ENCODE results near the gene PDK1. TPM values are rescaled to one million over a fixed set of nuclear protein-coding genes. Genes with fewer than 3 reads are reported as not detected.

Gene PDK1
- total RNA-seq, 1 experiment from 2014 or later, result 18.5 TPM

GRCh38 chr2:172613615-172614231, 57.8 kb downstream of the PDK1 start:
- peaks cover 13% of the 10 kb centered on the region; the same call in 1 of the 2 replicates for H3K36me3 ChIP-seq (ENCODE audit: low read depth)
- intact Hi-C loops (cut with micrococcal nuclease; ENCODE audit: unreplicated experiment), result no loop called here
- H3K9me3 ChIP-seq (ENCODE audit: insufficient read depth, low read depth), result no peaks in the 10 kb centered on the region
- DNase-seq, result no peak
- H3K27me3 ChIP-seq (ENCODE audit: insufficient read depth, low read depth), result no peaks in the 10 kb centered on the region
- POLR2A ChIA-PET (ENCODE audit: unreplicated experiment), result no interaction called here
- H3K79me2 ChIP-seq (ENCODE audit: low read depth), result no peaks in the 10 kb centered on the region
- no peak overlapping the region for H3K27ac ChIP-seq
- H3F3A ChIP-seq (ENCODE audit: insufficient read depth, low read depth), result 0 out of 2 replicates have a peak, but pooled peaks cover 6% of the 10 kb centered on the region
- no peak overlapping the region for H3K4me3 ChIP-seq
- BruUV-seq (replicated peaks), result no TSS peak
- H3K4me1 ChIP-seq (replicated peaks; ENCODE audit: insufficient read depth), result no peaks in the 10 kb centered on the region
- CTCF ChIA-PET, result no interaction called here
- H4K20me1 ChIP-seq (ENCODE audit: insufficient read depth), result no peaks in the 10 kb centered on the region
- TF ChIP-seq, protein P1, sequence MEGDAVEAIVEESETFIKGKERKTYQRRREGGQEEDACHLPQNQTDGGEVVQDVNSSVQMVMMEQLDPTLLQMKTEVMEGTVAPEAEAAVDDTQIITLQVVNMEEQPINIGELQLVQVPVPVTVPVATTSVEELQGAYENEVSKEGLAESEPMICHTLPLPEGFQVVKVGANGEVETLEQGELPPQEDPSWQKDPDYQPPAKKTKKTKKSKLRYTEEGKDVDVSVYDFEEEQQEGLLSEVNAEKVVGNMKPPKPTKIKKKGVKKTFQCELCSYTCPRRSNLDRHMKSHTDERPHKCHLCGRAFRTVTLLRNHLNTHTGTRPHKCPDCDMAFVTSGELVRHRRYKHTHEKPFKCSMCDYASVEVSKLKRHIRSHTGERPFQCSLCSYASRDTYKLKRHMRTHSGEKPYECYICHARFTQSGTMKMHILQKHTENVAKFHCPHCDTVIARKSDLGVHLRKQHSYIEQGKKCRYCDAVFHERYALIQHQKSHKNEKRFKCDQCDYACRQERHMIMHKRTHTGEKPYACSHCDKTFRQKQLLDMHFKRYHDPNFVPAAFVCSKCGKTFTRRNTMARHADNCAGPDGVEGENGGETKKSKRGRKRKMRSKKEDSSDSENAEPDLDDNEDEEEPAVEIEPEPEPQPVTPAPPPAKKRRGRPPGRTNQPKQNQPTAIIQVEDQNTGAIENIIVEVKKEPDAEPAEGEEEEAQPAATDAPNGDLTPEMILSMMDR (conservative IDR thresholded peaks at IDR 0.05), result no peak
- TF ChIP-seq EZH2 (IDR thresholded peaks at IDR 0.05; ENCODE audit: low read depth), result no peak
- no peaks in the 10 kb centered on the region for H3K9me2 ChIP-seq (ENCODE audit: insufficient read depth)
- no peak overlapping the region for H2AFZ ChIP-seq
- H3K4me2 ChIP-seq, result no peak overlapping the region

GRCh38 chr2:172614932-172615331, 59.0 kb downstream of the PDK1 start:
- DNase-seq, result no peak
- TF ChIP-seq, protein P1 (conservative IDR thresholded peaks at IDR 0.05), result no peak
- no peak for TF ChIP-seq EZH2 (IDR thresholded peaks at IDR 0.05; ENCODE audit: low read depth)
- Histone ChIP-seq H4K20me1 (ENCODE audit: insufficient read depth) (no peaks in the 10 kb centered on the region), H3K4me1 (replicated peaks; ENCODE audit: insufficient read depth) (no peaks in the 10 kb centered on the region), H2AFZ (no peak overlapping the region), H3K79me2 (ENCODE audit: low read depth) (no peaks in the 10 kb centered on the region), H3K4me2 (no peak overlapping the region), H3K36me3 (ENCODE audit: low read depth) (peaks cover 13% of the 10 kb centered on the region; the same call in 1 of the 2 replicates), H3K4me3 (no peak overlapping the region), H3K27ac (no peak overlapping the region), H3K27me3 (ENCODE audit: insufficient read depth, low read depth) (no peaks in the 10 kb centered on the region), H3K9me2 (ENCODE audit: insufficient read depth) (no peaks in the 10 kb centered on the region), H3F3A (ENCODE audit: insufficient read depth, low read depth) (0 out of 2 replicates have a peak, but pooled peaks cover 6% of the 10 kb centered on the region), H3K9me3 (ENCODE audit: insufficient read depth, low read depth) (no peaks in the 10 kb centered on the region)
- ChIA-PET CTCF (no interaction called here), POLR2A (ENCODE audit: unreplicated experiment) (no interaction called here)
- intact Hi-C loops (cut with micrococcal nuclease; ENCODE audit: unreplicated experiment), result no loop called here
- no TSS peak for BruUV-seq (replicated peaks)

- H3K4me2 ChIP-seq, result no peak overlapping the region
- DNase-seq, result no peak
- 0 out of 2 replicates have a peak, but pooled peaks cover 6% of the 10 kb centered on the region for H3F3A ChIP-seq (ENCODE audit: insufficient read depth, low read depth)
- H3K36me3 ChIP-seq (ENCODE audit: low read depth), result peaks cover 12% of the 10 kb centered on the region; the same call in 1 of the 2 replicates
- no peaks in the 10 kb centered on the region for H3K9me3 ChIP-seq (ENCODE audit: insufficient read depth, low read depth)
- intact Hi-C loops (cut with micrococcal nuclease; ENCODE audit: unreplicated experiment), result no loop called here
- no TSS peak for BruUV-seq (replicated peaks)
- H3K79me2 ChIP-seq (ENCODE audit: low read depth), result no peaks in the 10 kb centered on the region
- no peak overlapping the region for H3K4me3 ChIP-seq
- H4K20me1 ChIP-seq (ENCODE audit: insufficient read depth), result no peaks in the 10 kb centered on the region
- no peaks in the 10 kb centered on the region for H3K4me1 ChIP-seq (replicated peaks; ENCODE audit: insufficient read depth)
- no peak overlapping the region for H3K27ac ChIP-seq
- no peaks in the 10 kb centered on the region for H3K27me3 ChIP-seq (ENCODE audit: insufficient read depth, low read depth)
- H3K9me2 ChIP-seq (ENCODE audit: insufficient read depth), result no peaks in the 10 kb centered on the region
- H2AFZ ChIP-seq, result no peak overlapping the region
- no peak for TF ChIP-seq EZH2 (IDR thresholded peaks at IDR 0.05; ENCODE audit: low read depth)
- TF ChIP-seq, protein P1 (conservative IDR thresholded peaks at IDR 0.05), result no peak
- POLR2A ChIA-PET (ENCODE audit: unreplicated experiment), result interaction anchor here (0.6 kb wide), 1 partner anchor 685 kb away, joined by 7 read pairs; no protein-coding TSS in a partner anchor
- CTCF ChIA-PET, result no interaction called here
Observed at GRCh38 chr2:172615727-172616261, 59.9 kb downstream of the PDK1 start.
